ENCODE results near the gene LAD1. TPM values are rescaled to one million over a fixed set of nuclear protein-coding genes. Genes with fewer than 3 reads are reported as not detected.

Gene LAD1
- total and polyA plus RNA-seq, 2 of the 13 experiments (the other 11 are each of a cell fraction or from before 2014, with no cell fraction given), result 10.8 to 65.6 TPM

GRCh38 chr1:201353186-201353940, 45.8 kb downstream of the LAD1 start (continued):
- TF ChIP-seq ZNF816 (CRISPR knock-in tag; IDR thresholded peaks at IDR 0.05; ENCODE audit: borderline replicate concordance), result no peak
- TF ChIP-seq CSRNP2 (CRISPR knock-in tag; conservative IDR thresholded peaks at IDR 0.05; ENCODE audit: low read depth), result no peak
- TF ChIP-seq KDM6A (CRISPR knock-in tag; IDR thresholded peaks at IDR 0.05; ENCODE audit: low read depth), result no peak
- no peak for TF ChIP-seq E2F5 (CRISPR knock-in tag; conservative IDR thresholded peaks at IDR 0.05)
- no peak for TF ChIP-seq ZNF543 (CRISPR knock-in tag; IDR thresholded peaks at IDR 0.05)
- no peak for TF ChIP-seq MAF1 (CRISPR knock-in tag; IDR thresholded peaks at IDR 0.05; ENCODE audit: borderline replicate concordance)
- no peak for TF ChIP-seq IKZF1 (IDR thresholded peaks at IDR 0.05)

GRCh38 chr1:201351617-201352016, 47.5 kb downstream of the LAD1 start:
- BruUV-seq (replicated peaks), result no TSS peak
- intact Hi-C loops (cut with micrococcal nuclease; ENCODE audit: unreplicated experiment), result no loop called here
- POLR2A ChIA-PET, result no interaction called here
- TF ChIP-seq RAD51 (IDR thresholded peaks at IDR 0.05; ENCODE audit: borderline replicate concordance) (no peak), ZSCAN22 (CRISPR knock-in tag; IDR thresholded peaks at IDR 0.05) (no peak), NKX3-1 (CRISPR knock-in tag; IDR thresholded peaks at IDR 0.05) (no peak), ZFP82 (CRISPR knock-in tag; IDR thresholded peaks at IDR 0.05; ENCODE audit: borderline replicate concordance) (no peak), ZNF12 (CRISPR knock-in tag; IDR thresholded peaks at IDR 0.05) (no peak), HCFC1 (IDR thresholded peaks at IDR 0.05; ENCODE audit: low read depth, low read length) (no peak), ZNF503 (CRISPR knock-in tag; IDR thresholded peaks at IDR 0.05) (no peak), ZNF235 (CRISPR knock-in tag; IDR thresholded peaks at IDR 0.05; ENCODE audit: borderline replicate concordance) (no peak), NAIF1 (CRISPR knock-in tag; IDR thresholded peaks at IDR 0.05; ENCODE audit: borderline replicate concordance) (no peak)
- CTCF ChIA-PET (ENCODE audit: low intra/inter-chr PET ratio, low total read pairs), result no interaction called here
- in situ Hi-C loops (cut with HindIII; ENCODE audit: extremely low pct_ligation_motif_present, low pct_unique_long_range_greater_than_20kb), result no loop called here
- Histone ChIP-seq H2AFZ (ENCODE audit: low read length) (no peak overlapping the region), H3K27ac (ENCODE audit: extremely low read length, insufficient read depth, low read length) (no peak overlapping the region), H3K4me3 (replicated peaks in 1 of 3; ENCODE audit: insufficient read depth in 1 of 3, low read depth in 2 of 3, low read length in 3 of 3) (no peak overlapping the region), H3K4me1 (ENCODE audit: insufficient read depth, low read length) (no peaks in the 10 kb centered on the region), H4K20me1 (ENCODE audit: insufficient read depth, low read length) (no peaks in the 10 kb centered on the region), H3K27me3 (ENCODE audit: control insufficient read depth in 1 of 2, insufficient read depth in 2 of 2, low read length in 2 of 2) (peaks cover 0 to 20% of the 10 kb centered on the region in 2 experiments; a peak in 4 of 5 replicates), H3K36me3 (replicated peaks in 1 of 2; ENCODE audit: control insufficient read depth in 1 of 2, insufficient read depth in 2 of 2, low read length in 2 of 2) (no peaks in the 10 kb centered on the region), H3K9me3 (ENCODE audit: low read length) (no peaks in the 10 kb centered on the region), H3K4me2 (ENCODE audit: low read depth, low read length) (no peak overlapping the region), H3K79me2 (ENCODE audit: insufficient read depth, low read length) (no peaks in the 10 kb centered on the region), H3K9ac (ENCODE audit: insufficient read depth, low read depth, low read length) (no peak overlapping the region)
- FAIRE-seq (no peak), ATAC-seq (no peak), DNase-seq (ENCODE audit: low spot score) (no peak)

Measured in HepG2 (cell line).